Heart left ventricle (tissue), 16 donors: ENCODE results near the gene DMXL2. TPM values are rescaled to one million over a fixed set of nuclear protein-coding genes. Genes with fewer than 3 reads are reported as not detected.
A peak's percentile ranks its signal among the peaks of the same experiment; 100 is the strongest.

Source experiments
- ATAC-seq, 4 donors: fragments of 200-7000 bp; cut with Tn5 transposase; one replicate each; pipeline ENCODE4 v1.9.1; 2020 to 2022; ENCODE audit warnings: moderate library complexity in 4 of 4, mild to moderate bottlenecking in 3 of 4, moderate number of reproducible peaks in 1 of 4
- DNase-seq, 5 donors: peaks; one replicate each; pipeline ENCODE4 v3.0.0-alpha.2; 2020
- H3K27ac ChIP-seq, 12 donors: fragments of 200-600 bp; sonication (generic) in 4 of 12; one replicate each; pipeline versions ENCODE4 v1.5.0 to v1.8.0; 2016 to 2022; ENCODE audit warnings: mild to moderate bottlenecking in 2 of 12
- H3K27me3 ChIP-seq, 9 donors: fragments of 200-600 bp; sonication (generic) in 2 of 9; one replicate each; pipeline versions ENCODE4 v1.5.1 to v1.8.0; 2016 to 2022; ENCODE audit warnings: mild to moderate bottlenecking in 3 of 9
- H3K36me3 ChIP-seq, 9 donors: fragments of 200-600 bp; sonication (generic) in 2 of 9; one replicate each; pipeline versions ENCODE4 v1.5.0 to v1.8.0; 2018 to 2022; ENCODE audit warnings: mild to moderate bottlenecking in 2 of 9
- H3K4me1 ChIP-seq, 12 donors: fragments of 200-600 bp; sonication (generic) in 4 of 12; one replicate each; pipeline versions ENCODE4 v1.5.0 to v1.8.0; 2016 to 2022; ENCODE audit warnings: mild to moderate bottlenecking in 3 of 12
- H3K4me3 ChIP-seq, 12 donors: fragments of 200-600 bp; sonication (generic) in 4 of 12; one replicate each; pipeline versions ENCODE4 v1.5.0 to v1.8.0; 2017 to 2022; ENCODE audit warnings: mild to moderate bottlenecking in 9 of 12, moderate library complexity in 4 of 12
- H3K9me3 ChIP-seq, 12 donors: fragments of 200-600 bp; sonication (generic) in 4 of 12; one replicate each; pipeline versions ENCODE4 v1.5.0 to v1.8.0; 2016 to 2022; ENCODE audit warnings: mild to moderate bottlenecking in 1 of 12
- POLR2A ChIP-seq, 2 donors: fragments of 450-650 bp; IDR thresholded peaks; one replicate each; pipeline ENCODE4 v1.6.1; 2017; ENCODE audit warnings: antibody characterized with exemption in 2 of 2, mild to moderate bottlenecking in 2 of 2, moderate library complexity in 2 of 2
- WGBS, 4 donors: extraction: QIAGEN DNeasy Blood & Tissue Kit in 2 of 4; methylation state at CpG; one replicate each; pipeline versions ENCODE4 v1.1.5 to v1.1.7; 2013 to 2018; 5-methylcytosine and 5-hydroxymethylcytosine counted together
- intact Hi-C, 10 donors: fragments of 100-400 bp; cut with DNase I; formaldehyde crosslinking; loops; one replicate each; pipeline versions ENCODE4 v1.11.1 to v1.14.2; 2022
- polyA plus RNA-seq, 2 donors: library from polyadenylated mRNA; stranded (reverse); fragments of 200-250 nt; gene quantifications; one replicate each; pipeline ENCODE4 v1.2.3, GENCODE V29; 2013
- total RNA-seq, 9 donors: library from RNA; depleted of rRNA in 2 of 9; stranded (reverse); fragments of >200 nt in 2 of 9; fragmentation: NEBNext Ultra II Directional in 3 of 9; extraction: Animal tissue kit (Norgen Biotek cat#: 25700) in 3 of 9; gene quantifications; one replicate each; pipeline versions ENCODE4 v1.1.0 to v1.2.4, GENCODE V29; 2016 to 2023
- TF ChIP-seq, protein P1 (sequence below), 12 donors: fragments of 200-600 bp; sonication (generic) in 4 of 12; IDR thresholded peaks; one replicate each; pipeline versions ENCODE4 v1.5.0 to v1.8.0; 2018 to 2022; ENCODE audit warnings: antibody characterized with exemption in 12 of 12, mild to moderate bottlenecking in 5 of 12
- donor health status: ischemic (EF 13 %, LVEDD 7.1; RV severe dilation, severe dysfunction).
- donor health status: healthy with polysubstance abuse.
- donor health status: DM: no; HTN: yes; CAD: no.
- donor health status: DM: no; HTN: no; CAD: no.
- donor health status: ischemic (EF 25% LVEDD 6.9; RV normal size, moderate dysfunction).
- donor health status: ischemic (EF 25% LVEDD 5.7; RV mildly dilated, moderate dysfunction).
- donor health status: healthy.
- donor health status: DM: yes; HTN: yes; CAD: no.
- donor health status: ischemic (EF 35%, LVEDD 5.7; RV mildly dilated, moderate dysfunction).
- donor health status: nonischemic (EF 11% LVEDD 7.7; RV severe dilation, severe dysfunction).
- donor health status: DM: yes; HTN: yes; CAD: no.
- donor health status: PGD.
- donor health status: ischemic (EF 29% LVEDD 5.4; RV normal size, mild dysfunction).
- donor health status: nonischemic (EF 23%, LVEDD 6.1; RV moderate dilation, normal function).

DMXL2 gene
- total and polyA plus RNA-seq, 11 donors, result 4.5 to 33.5 (median 7.7) TPM

DNA sequence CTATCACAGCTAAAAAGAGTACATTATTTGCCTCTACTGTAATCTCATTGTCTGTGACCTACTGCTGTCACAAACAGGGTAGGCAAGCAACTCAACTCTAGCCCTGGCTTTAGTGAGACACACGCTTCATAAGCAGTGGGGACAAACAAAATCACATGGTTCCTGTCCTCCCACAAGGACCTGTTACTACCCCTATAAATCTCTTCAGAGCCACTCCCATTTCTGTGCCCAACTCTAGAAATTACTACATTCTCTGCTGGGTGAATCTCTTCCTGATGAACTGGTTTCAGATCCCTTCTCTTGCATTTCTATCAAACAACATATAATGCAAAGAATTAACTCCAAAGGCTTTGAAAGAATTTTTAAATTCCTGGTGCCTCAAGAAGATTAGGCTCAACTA lies 117.3 kb downstream of the DMXL2 start:
- Histone ChIP-seq H3K27ac (no peak overlapping the region), H3K36me3 (peaks cover 0 to 51% (median 9%) of the 10 kb centered on the region in 9 donors), H3K4me3 (no peak overlapping the region), H3K27me3 (no peaks in the 10 kb centered on the region), H3K9me3 (no peaks in the 10 kb centered on the region), H3K4me1 (no peaks in the 10 kb centered on the region)
- ATAC-seq (no peak), DNase-seq (no peak)
- no peak for TF ChIP-seq POLR2A (IDR thresholded peaks at IDR 0.05)
- TF ChIP-seq, protein P1, sequence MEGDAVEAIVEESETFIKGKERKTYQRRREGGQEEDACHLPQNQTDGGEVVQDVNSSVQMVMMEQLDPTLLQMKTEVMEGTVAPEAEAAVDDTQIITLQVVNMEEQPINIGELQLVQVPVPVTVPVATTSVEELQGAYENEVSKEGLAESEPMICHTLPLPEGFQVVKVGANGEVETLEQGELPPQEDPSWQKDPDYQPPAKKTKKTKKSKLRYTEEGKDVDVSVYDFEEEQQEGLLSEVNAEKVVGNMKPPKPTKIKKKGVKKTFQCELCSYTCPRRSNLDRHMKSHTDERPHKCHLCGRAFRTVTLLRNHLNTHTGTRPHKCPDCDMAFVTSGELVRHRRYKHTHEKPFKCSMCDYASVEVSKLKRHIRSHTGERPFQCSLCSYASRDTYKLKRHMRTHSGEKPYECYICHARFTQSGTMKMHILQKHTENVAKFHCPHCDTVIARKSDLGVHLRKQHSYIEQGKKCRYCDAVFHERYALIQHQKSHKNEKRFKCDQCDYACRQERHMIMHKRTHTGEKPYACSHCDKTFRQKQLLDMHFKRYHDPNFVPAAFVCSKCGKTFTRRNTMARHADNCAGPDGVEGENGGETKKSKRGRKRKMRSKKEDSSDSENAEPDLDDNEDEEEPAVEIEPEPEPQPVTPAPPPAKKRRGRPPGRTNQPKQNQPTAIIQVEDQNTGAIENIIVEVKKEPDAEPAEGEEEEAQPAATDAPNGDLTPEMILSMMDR (IDR thresholded peaks at IDR 0.05), result no peak
- intact Hi-C loops, result no loop called here
- WGBS, 4 donors, result 86 to 100% (median 98%) methylated on average over 1 of the region's 1 CpG

DNA sequence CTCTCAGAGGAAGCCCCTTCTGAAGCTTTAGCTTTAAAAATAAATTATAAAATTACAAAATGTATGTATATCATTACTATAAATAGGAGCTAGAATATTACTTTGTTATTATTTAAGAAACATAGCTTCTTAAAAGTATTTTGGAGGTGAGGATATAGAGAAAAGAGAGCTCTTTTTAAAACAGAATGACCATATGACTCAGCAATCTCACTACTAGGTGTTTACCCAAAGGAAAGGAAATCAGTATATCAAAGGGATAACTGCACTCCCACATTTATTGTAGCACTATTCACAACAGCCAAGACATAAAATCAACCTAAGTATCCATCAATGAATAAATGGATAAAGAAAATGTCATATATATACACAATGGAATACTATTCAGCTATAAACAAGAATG lies 119.6 kb downstream of the DMXL2 start:
- no peak for TF ChIP-seq POLR2A (IDR thresholded peaks at IDR 0.05)
- TF ChIP-seq, protein P1 (IDR thresholded peaks at IDR 0.05), result no peak
- no peak for ATAC-seq
- H3K27ac ChIP-seq, result no peak overlapping the region

GRCh38 chr15:51499379-51499976 lies 123.1 kb downstream of the DMXL2 start:
- no peaks in the 10 kb centered on the region for H3K9me3 ChIP-seq
- no peak for TF ChIP-seq POLR2A (IDR thresholded peaks at IDR 0.05)
- TF ChIP-seq, protein P1 (IDR thresholded peaks at IDR 0.05), result peak in 6 of 12 donors; percentile 9 to 39 (median 28)
- 83 to 86% (median 83%) methylated on average over 5 of the region's 5 CpGs for WGBS, 4 donors
- intact Hi-C loops, result no loop called here
- ATAC-seq (no peak), DNase-seq (no peak)
- H3K27me3 ChIP-seq, result no peaks in the 10 kb centered on the region
- H3K36me3 ChIP-seq, result peaks cover 0 to 44% (median 5%) of the 10 kb centered on the region in 9 donors
- no peaks in the 10 kb centered on the region for H3K4me1 ChIP-seq
- H3K4me3 ChIP-seq, result no peak overlapping the region
- no peak overlapping the region for H3K27ac ChIP-seq

More for the DNA sequence above, 119.6 kb downstream of the DMXL2 start:
- intact Hi-C loops, result no loop called here
- H3K9me3 ChIP-seq, result no peaks in the 10 kb centered on the region
- no peak overlapping the region for H3K4me3 ChIP-seq
- no peaks in the 10 kb centered on the region for H3K4me1 ChIP-seq
- H3K36me3 ChIP-seq, result peaks cover 0 to 63% (median 14%) of the 10 kb centered on the region in 9 donors
- no peaks in the 10 kb centered on the region for H3K27me3 ChIP-seq
- no peak for DNase-seq

DNA sequence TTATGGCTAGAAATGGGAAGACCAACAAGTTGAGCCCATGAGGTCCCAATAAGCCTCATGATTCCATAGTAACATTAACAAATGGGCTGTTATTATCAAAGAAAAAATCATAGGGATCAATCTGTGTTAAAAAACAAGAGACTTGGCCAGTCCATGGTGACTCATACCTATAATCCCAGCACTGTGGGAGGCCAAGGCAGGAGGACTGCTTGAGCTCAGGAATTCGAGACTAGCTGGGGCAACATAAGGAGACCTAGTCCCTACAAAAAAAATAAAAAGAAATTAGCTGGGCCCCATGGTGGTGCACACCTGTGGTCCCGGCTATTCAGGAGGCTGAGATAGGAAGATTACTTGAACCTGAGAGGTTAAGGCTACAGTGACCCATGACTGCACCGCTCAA lies 124.8 kb downstream of the DMXL2 start:
- DNase-seq, result no peak
- no peak overlapping the region for H3K27ac ChIP-seq
- no peak for TF ChIP-seq POLR2A (IDR thresholded peaks at IDR 0.05)
- TF ChIP-seq, protein P1 (IDR thresholded peaks at IDR 0.05), result no peak
- 96 to 99% (median 96%) methylated on average over 3 of the region's 3 CpGs for WGBS, 4 donors
- no peaks in the 10 kb centered on the region for H3K9me3 ChIP-seq
- H3K36me3 ChIP-seq, result peaks cover 0 to 46% (median 5%) of the 10 kb centered on the region in 9 donors
- ATAC-seq, result no peak
- H3K4me3 ChIP-seq, result no peak overlapping the region
- no peaks in the 10 kb centered on the region for H3K27me3 ChIP-seq
- intact Hi-C loops, result no loop called here
- no peaks in the 10 kb centered on the region for H3K4me1 ChIP-seq
